Uterus (tissue), 2 donors: ENCODE measurements around the gene SLC17A9.

Source experiments
- CTCF ChIP-seq, 4 experiments: fragments of 200-600 bp in 2 of 4; fragments of 450-650 bp in 2 of 4; sonication (generic) in 2 of 4; IDR thresholded peaks; one replicate each; pipeline ENCODE4 v1.5.1; 2016 to 2019; ENCODE audit warnings: antibody characterized with exemption in 4 of 4, mild to moderate bottlenecking in 2 of 4, moderate library complexity in 1 of 4
- POLR2A ChIP-seq, 2 donors: fragments of 450-650 bp; IDR thresholded peaks; one replicate each; pipeline ENCODE4 v1.6.1; 2016; ENCODE audit warnings: antibody characterized with exemption in 2 of 2, mild to moderate bottlenecking in 1 of 2, moderate library complexity in 1 of 2

DNA sequence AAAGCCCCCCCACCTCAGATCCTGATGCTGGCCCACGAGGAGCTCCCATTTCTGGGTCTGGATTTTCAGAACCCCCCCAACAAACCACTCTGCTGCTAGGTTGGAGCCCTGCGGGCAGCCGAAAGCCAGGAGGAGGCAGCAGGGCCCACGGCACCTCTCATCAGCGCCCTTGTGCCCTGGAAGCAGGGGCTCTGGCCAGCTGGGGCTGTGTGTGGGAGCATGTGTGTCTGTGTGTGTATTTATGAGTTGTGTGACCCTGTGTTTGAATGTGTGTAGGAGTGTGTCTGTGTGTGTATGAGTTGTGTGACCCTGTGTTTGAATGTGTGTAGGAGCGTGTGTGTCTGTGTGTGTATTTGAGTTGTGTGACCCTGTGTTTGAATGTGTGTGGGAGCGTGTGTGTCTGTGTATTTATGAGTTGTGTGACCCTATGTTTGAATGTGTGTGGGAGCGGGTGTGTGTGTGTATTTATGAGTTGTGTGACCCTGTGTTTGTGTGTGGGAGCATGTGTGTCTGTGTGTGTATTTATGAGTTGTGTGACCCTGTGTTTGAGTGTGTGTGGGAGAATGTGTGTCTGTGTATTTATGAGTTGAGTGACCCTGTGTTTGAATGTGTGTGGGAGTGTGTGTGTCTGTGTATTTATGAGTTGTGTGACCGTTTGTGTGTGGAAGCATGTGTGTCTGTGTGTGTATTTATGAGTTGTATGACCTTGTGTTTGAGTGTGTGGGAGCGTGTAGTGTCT, 18.9 kb downstream of the SLC17A9 start:
- TF ChIP-seq CTCF (IDR thresholded peaks at IDR 0.05): no peak
- TF ChIP-seq POLR2A (IDR thresholded peaks at IDR 0.05): no peak
